ENCODE measurements around the gene CR2. TPM values are rescaled to one million over a fixed set of nuclear protein-coding genes. Genes with fewer than 3 reads are reported as not detected.

Gene CR2
- total and polyA plus RNA-seq, 2 experiments from 2014 or later, result not detected

- no peak for DNase-seq
- H2AFZ ChIP-seq, result no peak overlapping the region
- no peak for TF ChIP-seq EZH2phosphoT487 (IDR thresholded peaks at IDR 0.05; ENCODE audit: insufficient read depth, low read depth)
- TF ChIP-seq EZH2 (IDR thresholded peaks at IDR 0.05; ENCODE audit: insufficient read depth, poor library complexity, severe bottlenecking), result no peak
- in situ Hi-C loops (cut with MboI), result no loop called here
- H3K36me3 ChIP-seq (ENCODE audit: low read depth), result no peaks in the 10 kb centered on the region
- no peak overlapping the region for H3K9ac ChIP-seq
- peaks cover 8% of the 10 kb centered on the region for H3K27me3 ChIP-seq (replicated peaks; ENCODE audit: insufficient read depth)
- no peak overlapping the region for H3K27ac ChIP-seq
- WGBS, 2 experiments (ENCODE audit: low coverage in 1 of 2, low lambda C conversion rate in 2 of 2, missing lambda C conversion rate in 2 of 2), result 28 to 41% methylated on average over 2 of the region's 2 CpGs
- H3K9me3 ChIP-seq (ENCODE audit: low read depth), result no peaks in the 10 kb centered on the region
- H3K4me1 ChIP-seq (ENCODE audit: insufficient read depth), result peaks cover 3% of the 10 kb centered on the region; the same call in 1 of the 2 replicates
- no peaks in the 10 kb centered on the region for H3K9me2 ChIP-seq (ENCODE audit: insufficient read depth)
- H3K4me2 ChIP-seq (ENCODE audit: unreplicated experiment), result no peak overlapping the region
- no peaks in the 10 kb centered on the region for H3K79me2 ChIP-seq (ENCODE audit: insufficient read depth)
- H3K4me3 ChIP-seq, result no peak overlapping the region
- no peaks in the 10 kb centered on the region for H3F3A ChIP-seq (ENCODE audit: insufficient read depth)
- H4K20me1 ChIP-seq (ENCODE audit: insufficient read depth), result no peaks in the 10 kb centered on the region
Observed at GRCh38 chr1:207412845-207413244, 41.3 kb upstream of the CR2 start.

GRCh38 chr1:207414606-207415108 is 39.5 kb upstream of the CR2 start:
- no peaks in the 10 kb centered on the region for H3K36me3 ChIP-seq (ENCODE audit: low read depth)
- TF ChIP-seq EZH2 (IDR thresholded peaks at IDR 0.05; ENCODE audit: insufficient read depth, poor library complexity, severe bottlenecking) (no peak), EZH2phosphoT487 (IDR thresholded peaks at IDR 0.05; ENCODE audit: insufficient read depth, low read depth) (no peak)
- no peaks in the 10 kb centered on the region for H3K9me2 ChIP-seq (ENCODE audit: insufficient read depth)
- no peak overlapping the region for H3K9ac ChIP-seq
- H3K27ac ChIP-seq, result no peak overlapping the region
- H3K4me3 ChIP-seq, result no peak overlapping the region
- H3K4me2 ChIP-seq (ENCODE audit: unreplicated experiment), result no peak overlapping the region
- no peaks in the 10 kb centered on the region for H4K20me1 ChIP-seq (ENCODE audit: insufficient read depth)
- no peaks in the 10 kb centered on the region for H3K4me1 ChIP-seq (ENCODE audit: insufficient read depth)
- H3K79me2 ChIP-seq (ENCODE audit: insufficient read depth), result no peaks in the 10 kb centered on the region
- 33 to 37% methylated on average over 4 of the region's 4 CpGs for WGBS, 2 experiments (ENCODE audit: low coverage in 1 of 2, low lambda C conversion rate in 2 of 2, missing lambda C conversion rate in 2 of 2)
- in situ Hi-C loops (cut with MboI), result loop anchor here (5.0 kb wide), 1 partner anchor 327 kb away; the partner anchor contains the start of gene C4BPB
- no peaks in the 10 kb centered on the region for H3F3A ChIP-seq (ENCODE audit: insufficient read depth)
- DNase-seq, result no peak
- H3K9me3 ChIP-seq (ENCODE audit: low read depth), result no peaks in the 10 kb centered on the region
- H2AFZ ChIP-seq, result no peak overlapping the region
- peaks cover 8% of the 10 kb centered on the region for H3K27me3 ChIP-seq (replicated peaks; ENCODE audit: insufficient read depth)

- in situ Hi-C loops (cut with MboI), result loop anchor here (5.0 kb wide), 1 partner anchor 330 kb away; the partner anchor contains the start of gene C4BPB
- no peaks in the 10 kb centered on the region for H3K9me2 ChIP-seq (ENCODE audit: insufficient read depth)
- H3K36me3 ChIP-seq (ENCODE audit: low read depth), result no peaks in the 10 kb centered on the region
- H3K79me2 ChIP-seq (ENCODE audit: insufficient read depth), result no peaks in the 10 kb centered on the region
- H3K4me2 ChIP-seq (ENCODE audit: unreplicated experiment), result no peak overlapping the region
- no peaks in the 10 kb centered on the region for H3K4me1 ChIP-seq (ENCODE audit: insufficient read depth)
- no peaks in the 10 kb centered on the region for H3F3A ChIP-seq (ENCODE audit: insufficient read depth)
- no peak overlapping the region for H3K9ac ChIP-seq
- 21% methylated on average over 1 of the region's 1 CpG for WGBS, 2 experiments (ENCODE audit: low coverage in 1 of 2, low lambda C conversion rate in 2 of 2, missing lambda C conversion rate in 2 of 2)
- H2AFZ ChIP-seq, result no peak overlapping the region
- peaks cover 8% of the 10 kb centered on the region for H3K27me3 ChIP-seq (replicated peaks; ENCODE audit: insufficient read depth)
- H3K4me3 ChIP-seq, result no peak overlapping the region
- no peaks in the 10 kb centered on the region for H4K20me1 ChIP-seq (ENCODE audit: insufficient read depth)
- no peak for DNase-seq
- H3K27ac ChIP-seq, result no peak overlapping the region
- no peaks in the 10 kb centered on the region for H3K9me3 ChIP-seq (ENCODE audit: low read depth)
- TF ChIP-seq EZH2phosphoT487 (IDR thresholded peaks at IDR 0.05; ENCODE audit: insufficient read depth, low read depth), result no peak
- no peak for TF ChIP-seq EZH2 (IDR thresholded peaks at IDR 0.05; ENCODE audit: insufficient read depth, poor library complexity, severe bottlenecking)
Observed at GRCh38 chr1:207417076-207417475, 37.1 kb upstream of the CR2 start.

GRCh38 chr1:207418351-207418750 is 35.8 kb upstream of the CR2 start:
- WGBS, 2 experiments (ENCODE audit: low coverage in 1 of 2, low lambda C conversion rate in 2 of 2, missing lambda C conversion rate in 2 of 2), result 33 to 47% methylated on average over 1 of the region's 1 CpG
- in situ Hi-C loops (cut with MboI), result loop anchor here (5.0 kb wide), 1 partner anchor 331 kb away; the partner anchor contains the start of gene C4BPB
- Histone ChIP-seq H3K9me2 (ENCODE audit: insufficient read depth) (no peaks in the 10 kb centered on the region), H3K79me2 (ENCODE audit: insufficient read depth) (no peaks in the 10 kb centered on the region), H3K36me3 (ENCODE audit: low read depth) (no peaks in the 10 kb centered on the region), H4K20me1 (ENCODE audit: insufficient read depth) (no peaks in the 10 kb centered on the region), H3K9me3 (ENCODE audit: low read depth) (no peaks in the 10 kb centered on the region), H3K4me3 (no peak overlapping the region), H3K9ac (no peak overlapping the region), H3F3A (ENCODE audit: insufficient read depth) (no peaks in the 10 kb centered on the region), H3K4me1 (ENCODE audit: insufficient read depth) (no peaks in the 10 kb centered on the region), H3K27ac (no peak overlapping the region), H3K27me3 (replicated peaks; ENCODE audit: insufficient read depth) (peaks cover 8% of the 10 kb centered on the region), H2AFZ (no peak overlapping the region), H3K4me2 (ENCODE audit: unreplicated experiment) (no peak overlapping the region)
- TF ChIP-seq EZH2 (IDR thresholded peaks at IDR 0.05; ENCODE audit: insufficient read depth, poor library complexity, severe bottlenecking) (no peak), EZH2phosphoT487 (IDR thresholded peaks at IDR 0.05; ENCODE audit: insufficient read depth, low read depth) (no peak)
- DNase-seq, result no peak

All from GM23248 (cell line).